GM21723 (cell line): ENCODE results near the gene GAS7.
A peak's percentile ranks its signal among the peaks of the same experiment; 100 is the strongest.

Experiments
- ATAC-seq: cut with Tn5 transposase; IDR thresholded peaks from one replicate; pipeline ENCODE4 v1.9.1; 2021; ENCODE audit warnings: mild to moderate bottlenecking, moderate library complexity; ENCODE audit not compliant: unreplicated experiment

Gene GAS7

GRCh38 chr17:10198509-10199249 lies at the start of gene GAS7:
Gene GAS7 (minus strand): TSS chr17:10198606.
- ATAC-seq: peak; percentile 67

GRCh38 chr17:10247810-10248209 lies 49.4 kb upstream of the GAS7 start:
- no peak for ATAC-seq

DNA sequence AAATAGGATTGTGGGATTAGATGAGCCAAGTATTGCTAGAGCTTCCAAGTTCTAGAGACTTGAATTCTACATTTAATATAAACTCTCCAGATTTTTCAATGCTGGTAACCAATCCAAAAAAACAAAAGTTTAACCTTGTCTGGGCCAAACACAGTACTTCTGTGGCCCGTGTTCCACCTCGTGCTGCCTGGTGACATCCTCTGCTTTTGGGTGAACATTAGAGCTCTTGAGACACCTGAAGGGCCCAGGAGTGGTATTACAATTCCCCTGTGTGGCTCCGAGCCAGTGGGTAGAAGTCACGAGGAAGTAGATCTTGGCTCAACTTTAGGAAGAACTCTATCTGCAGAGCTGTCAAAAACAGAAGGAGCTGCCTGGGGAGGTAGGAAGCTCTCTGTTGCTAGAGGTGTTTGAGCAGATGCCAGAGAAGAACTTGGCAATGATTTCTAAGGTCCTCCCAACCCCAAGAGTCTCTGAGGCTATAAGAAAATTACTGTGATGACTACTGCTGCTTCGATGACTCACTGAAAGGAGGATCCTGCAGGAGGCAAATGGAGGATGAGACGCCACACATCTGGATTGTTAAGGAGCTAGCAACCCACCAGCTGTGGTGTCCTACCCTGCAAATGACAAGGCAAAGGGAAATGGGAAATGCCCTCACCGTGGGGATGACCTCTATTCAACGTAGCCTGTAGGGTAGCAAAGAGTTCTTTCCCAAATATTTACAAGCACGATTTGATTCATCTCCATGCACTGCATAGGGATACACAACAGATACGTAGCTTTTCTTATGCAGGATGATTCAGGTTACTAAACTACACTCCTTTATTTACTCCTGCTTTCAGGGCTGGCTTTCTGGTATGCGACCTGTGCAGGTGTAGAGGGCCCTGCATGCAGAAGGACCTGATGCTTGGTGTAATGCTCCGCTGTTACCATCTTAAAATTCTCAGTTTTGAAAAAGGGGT lies 45.8 kb upstream of the GAS7 start:
- no peak for ATAC-seq

- ATAC-seq: no peak
Measured at GRCh38 chr17:10241781-10242180, 43.4 kb upstream of the GAS7 start.

GRCh38 chr17:10238661-10239060 lies 40.3 kb upstream of the GAS7 start:
- no peak for ATAC-seq

DNA sequence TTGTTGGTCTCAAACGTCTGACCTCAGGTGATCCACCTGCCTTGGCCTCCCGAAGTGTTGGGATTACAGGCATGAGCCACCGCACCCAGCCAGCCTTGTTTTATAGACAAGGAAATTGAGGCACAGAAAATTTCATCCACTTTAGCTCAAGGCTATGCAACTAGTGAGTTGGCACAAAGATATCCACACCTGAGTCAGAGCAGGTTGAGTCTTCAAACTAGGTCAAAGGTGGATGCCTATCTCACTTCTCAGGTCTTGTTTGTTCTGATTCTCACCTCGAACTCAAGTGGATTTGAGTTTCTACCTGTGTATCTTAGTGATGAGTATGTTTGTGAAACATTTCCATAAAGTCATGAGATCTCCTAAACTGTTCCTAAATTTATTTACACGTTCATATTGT lies 35.6 kb upstream of the GAS7 start:
- ATAC-seq: no peak

- ATAC-seq: no peak
Measured at GRCh38 chr17:10233161-10233560, 34.8 kb upstream of the GAS7 start.

- ATAC-seq: no peak
Measured at GRCh38 chr17:10229181-10229580, 30.8 kb upstream of the GAS7 start.

DNA sequence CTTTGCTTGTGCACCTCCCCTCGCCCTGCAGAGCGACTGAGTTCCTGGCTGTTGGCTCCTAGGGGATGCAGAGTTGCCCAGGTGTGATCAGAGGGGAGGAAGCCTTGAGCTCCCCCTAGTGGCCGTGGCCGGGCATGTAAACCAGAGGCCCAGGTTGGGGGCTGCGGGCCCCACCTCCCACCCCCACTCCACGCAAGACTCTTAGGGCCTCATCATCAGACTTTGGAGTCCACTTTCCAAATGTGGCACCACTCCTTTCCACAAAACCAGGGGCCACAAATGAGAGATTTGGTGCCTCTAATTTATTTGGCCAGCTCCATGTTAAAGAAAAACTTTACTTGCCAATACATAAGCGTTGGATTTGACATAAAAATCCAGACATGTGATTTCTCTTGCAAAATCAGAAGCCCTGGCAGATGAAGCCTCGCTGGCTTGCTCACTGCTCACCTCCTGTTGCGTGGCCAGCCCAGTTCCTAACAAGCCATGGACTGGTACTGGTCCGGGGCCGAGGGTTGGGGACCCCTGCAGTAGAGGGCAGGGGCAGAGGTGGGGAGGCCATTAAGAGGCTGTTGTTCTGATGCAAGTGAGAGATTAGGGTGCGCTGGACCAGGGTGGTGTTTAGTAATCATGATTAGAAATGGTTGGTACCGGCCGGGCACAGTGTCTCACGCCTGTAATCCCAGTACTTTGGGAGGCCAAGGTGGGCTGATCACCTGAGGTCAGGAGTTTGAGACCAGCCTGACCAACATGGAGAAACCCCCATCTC lies 28.7 kb upstream of the GAS7 start:
- ATAC-seq: no peak

- no peak for ATAC-seq
Measured at GRCh38 chr17:10224582-10225195, 26.3 kb upstream of the GAS7 start.

DNA sequence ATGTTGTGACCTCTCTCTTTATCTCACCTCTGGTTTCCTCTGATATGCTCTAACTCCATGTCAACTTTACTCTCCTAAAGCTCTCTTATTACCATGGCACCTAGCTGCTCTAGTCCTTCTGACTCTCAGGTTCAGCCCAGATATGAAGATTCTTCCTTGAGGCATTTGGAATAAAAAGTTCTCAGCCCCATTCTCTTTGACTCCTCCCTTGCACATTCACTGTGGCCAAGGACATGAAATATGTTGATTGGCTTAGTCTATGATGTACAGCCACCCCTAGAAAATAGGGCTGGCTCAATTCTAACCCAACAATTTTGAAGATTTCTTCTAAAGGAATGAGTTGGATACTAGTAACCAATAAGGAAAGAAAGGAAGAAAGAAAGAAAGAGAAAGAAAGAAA lies 20.8 kb upstream of the GAS7 start:
- ATAC-seq: no peak

DNA sequence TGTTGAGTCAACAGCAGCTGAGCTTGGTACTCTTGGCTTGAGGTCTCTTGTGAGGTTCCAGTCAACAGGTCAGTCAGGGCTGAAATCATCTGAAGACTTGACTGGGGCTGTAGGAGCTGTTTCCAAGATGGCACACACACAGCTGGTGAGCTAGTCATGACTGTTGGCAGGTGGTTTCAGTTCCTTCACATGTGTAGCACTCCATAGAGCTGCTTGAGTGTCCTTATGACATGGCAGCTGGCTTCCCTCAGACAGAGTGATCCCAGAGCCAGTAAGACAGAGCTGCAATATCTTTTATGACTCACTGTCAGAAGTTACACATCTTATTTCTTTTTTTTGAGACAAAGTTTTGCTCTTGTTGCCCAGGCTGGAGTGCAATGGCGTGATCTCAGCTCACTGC lies 19.5 kb upstream of the GAS7 start:
- ATAC-seq: no peak

DNA sequence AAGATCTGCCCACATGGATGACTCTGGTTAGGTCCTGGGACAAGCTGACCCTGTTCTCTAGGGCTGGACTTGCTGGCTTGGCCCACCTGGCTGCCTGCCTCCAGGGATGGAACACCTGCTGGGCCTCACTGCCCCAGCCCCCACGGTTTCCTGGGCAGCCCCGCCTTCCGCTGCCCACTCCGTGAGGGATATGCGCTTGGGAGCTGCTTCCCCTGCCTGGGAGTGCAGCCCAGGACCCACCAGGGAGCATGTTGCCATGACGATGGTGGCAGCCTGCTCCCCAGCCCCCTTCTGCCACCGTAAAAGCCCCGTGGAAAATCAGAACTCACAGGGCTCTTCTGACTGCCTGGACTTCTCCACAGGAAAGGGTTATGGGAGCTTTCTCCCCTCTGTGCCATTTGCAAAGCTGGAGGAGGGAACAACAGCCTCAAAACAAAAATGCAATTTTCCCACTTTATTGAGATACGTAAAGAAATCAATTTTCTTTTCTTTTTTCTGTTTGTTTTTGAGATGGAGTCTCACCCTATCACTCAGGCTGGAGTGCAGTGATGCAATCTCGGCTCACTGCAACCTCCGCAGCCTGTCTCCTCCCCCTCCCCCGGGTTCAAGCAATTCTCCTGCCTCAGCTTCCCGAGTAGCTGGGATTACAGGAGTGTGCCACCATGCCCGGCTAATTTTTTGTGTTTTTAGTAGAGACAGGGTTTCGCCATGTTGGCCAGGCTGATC lies 18.0 kb upstream of the GAS7 start:
- ATAC-seq: no peak

DNA sequence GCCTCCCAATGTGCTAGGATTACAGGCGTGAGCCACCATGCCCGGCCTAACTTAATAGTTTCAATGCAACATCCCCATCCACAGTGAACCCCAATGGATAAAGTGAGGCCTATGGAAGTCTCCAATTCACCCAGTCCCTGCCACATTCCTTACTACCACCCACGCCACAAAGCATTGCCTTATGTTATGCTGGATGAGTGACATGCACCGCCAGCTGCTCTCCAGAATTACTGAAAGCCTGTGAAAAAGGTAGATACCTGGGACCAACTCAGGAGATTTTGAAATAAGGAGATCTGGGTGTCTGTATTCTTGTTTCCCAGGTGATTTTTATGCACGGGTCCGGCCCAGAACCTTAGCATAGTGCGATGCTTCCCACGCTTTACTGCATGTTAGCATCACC lies 16.9 kb upstream of the GAS7 start:
- ATAC-seq: no peak

GRCh38 chr17:10211666-10212065 lies 13.3 kb upstream of the GAS7 start:
- no peak for ATAC-seq

DNA sequence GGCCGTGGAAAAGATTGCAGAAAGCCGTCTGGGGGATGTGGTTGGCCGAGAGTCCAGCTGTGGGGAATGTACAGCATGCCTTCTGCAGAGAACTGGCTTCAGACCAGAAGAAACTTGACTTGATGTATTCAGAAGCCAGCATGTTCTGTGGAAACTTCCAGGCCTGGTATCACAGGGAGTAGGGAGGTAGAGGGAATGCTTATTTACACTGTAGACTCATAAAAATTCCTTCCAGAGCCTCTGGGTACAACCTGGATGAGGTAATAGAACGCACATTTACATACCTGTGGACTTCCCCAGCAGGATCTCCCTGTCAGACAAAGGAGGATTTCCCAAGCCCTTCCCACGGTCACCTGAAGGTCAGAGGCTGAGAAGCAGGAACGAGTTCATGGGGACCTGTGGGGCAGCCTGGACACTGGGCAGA lies 11.8 kb upstream of the GAS7 start:
- no peak for ATAC-seq

DNA sequence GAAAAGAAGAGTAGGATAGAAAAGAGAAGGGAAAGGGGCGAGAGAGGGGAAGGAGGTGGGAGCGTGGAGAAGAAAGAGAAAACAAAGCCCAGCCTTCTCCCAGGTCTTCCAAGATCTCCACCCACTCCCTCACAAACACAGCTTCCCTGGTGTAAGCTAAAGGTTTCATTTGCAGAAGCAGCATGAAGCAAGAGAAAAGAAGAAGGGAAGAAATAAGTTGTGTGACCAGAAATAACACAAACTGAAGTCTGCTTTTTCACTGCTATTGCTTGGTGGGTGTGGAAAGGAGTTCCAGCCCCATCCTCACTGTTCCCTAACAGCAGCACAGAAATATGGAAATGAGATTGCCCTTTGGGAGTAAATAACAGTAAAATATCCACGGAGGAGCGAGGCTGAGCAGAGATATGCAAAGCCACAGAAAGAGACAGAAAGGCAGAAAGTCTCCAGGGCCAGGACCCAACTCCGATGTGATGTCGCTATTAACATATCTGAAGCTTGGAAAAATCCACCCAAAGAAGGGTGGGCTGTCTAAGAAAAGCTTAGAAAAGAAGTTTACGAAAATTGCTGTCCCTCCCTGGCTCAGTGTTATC lies 10.3 kb upstream of the GAS7 start:
- ATAC-seq: no peak

- ATAC-seq: no peak
Measured at GRCh38 chr17:10207153-10207552, 8.7 kb upstream of the GAS7 start.

GRCh38 chr17:10205549-10206185 lies 7.3 kb upstream of the GAS7 start:
- no peak for ATAC-seq
